ENCODE results near the gene SLC16A7.

The SLC16A7 gene

GRCh38 chr12:59624732-59625460, 29.1 kb downstream of the SLC16A7 start:
- no peak for DNase-seq (ENCODE audit: low spot score)

GRCh38 chr12:59626382-59626781, 30.6 kb downstream of the SLC16A7 start:
- no peak for DNase-seq (ENCODE audit: low spot score)

- DNase-seq (ENCODE audit: low spot score) = no peak
Measured at GRCh38 chr12:59627582-59627981, 31.8 kb downstream of the SLC16A7 start.

- DNase-seq (ENCODE audit: low spot score) = no peak
Measured at GRCh38 chr12:59629890-59630289, 34.1 kb downstream of the SLC16A7 start.

GRCh38 chr12:59632408-59632807, 36.6 kb downstream of the SLC16A7 start:
- DNase-seq (ENCODE audit: low spot score) = peak; percentile 5

GRCh38 chr12:59634254-59634653, 38.4 kb downstream of the SLC16A7 start:
- no peak for DNase-seq (ENCODE audit: low spot score)

- DNase-seq (ENCODE audit: low spot score) = no peak
Measured at GRCh38 chr12:59636945-59637691, 41.3 kb downstream of the SLC16A7 start.

GRCh38 chr12:59637692-59638070, 41.9 kb downstream of the SLC16A7 start:
- no peak for DNase-seq (ENCODE audit: low spot score)

GRCh38 chr12:59643550-59643949, 47.7 kb downstream of the SLC16A7 start:
- DNase-seq (ENCODE audit: low spot score) = no peak

- DNase-seq (ENCODE audit: low spot score) = no peak
Measured at GRCh38 chr12:59645242-59645641, 49.4 kb downstream of the SLC16A7 start.

- no peak for DNase-seq (ENCODE audit: low spot score)
Measured at GRCh38 chr12:59646636-59647035, 50.8 kb downstream of the SLC16A7 start.

- no peak for DNase-seq (ENCODE audit: low spot score)
Measured at GRCh38 chr12:59649203-59649602, 53.4 kb downstream of the SLC16A7 start.

- no peak for DNase-seq (ENCODE audit: low spot score)
Measured at GRCh38 chr12:59650588-59651228, 54.9 kb downstream of the SLC16A7 start.

- DNase-seq (ENCODE audit: low spot score) = peak; percentile 7
Measured at GRCh38 chr12:59651229-59651920, 55.5 kb downstream of the SLC16A7 start.

- no peak for DNase-seq (ENCODE audit: low spot score)
Measured at GRCh38 chr12:59652130-59652529, 56.3 kb downstream of the SLC16A7 start.

GRCh38 chr12:59654061-59654460, 58.2 kb downstream of the SLC16A7 start:
- DNase-seq (ENCODE audit: low spot score) = no peak

- DNase-seq (ENCODE audit: low spot score) = no peak
Measured at GRCh38 chr12:59657266-59657665, 61.4 kb downstream of the SLC16A7 start.

GRCh38 chr12:59657711-59658110, 61.9 kb downstream of the SLC16A7 start:
- DNase-seq (ENCODE audit: low spot score) = no peak

- no peak for DNase-seq (ENCODE audit: low spot score)
Measured at GRCh38 chr12:59660148-59660547, 64.3 kb downstream of the SLC16A7 start.

- DNase-seq (ENCODE audit: low spot score) = no peak
Measured at GRCh38 chr12:59660921-59661597, 65.2 kb downstream of the SLC16A7 start.

- DNase-seq (ENCODE audit: low spot score) = no peak
Measured at GRCh38 chr12:59664495-59664894, 68.7 kb downstream of the SLC16A7 start.

- no peak for DNase-seq (ENCODE audit: low spot score)
Measured at GRCh38 chr12:59665701-59666100, 69.9 kb downstream of the SLC16A7 start.
